ENCODE data around the gene BMF.
"Not testable (repeated sequence)": the region's sequence is repeated elsewhere in the genome, so short reads cannot be mapped to it uniquely, and the experiment has no call there.

The BMF gene

GRCh38 chr15:40118473-40118872, 9.8 kb upstream of the BMF start:
- H3K9me3 Mint-ChIP-seq, result no peaks in the 10 kb centered on the region
- H3K4me1 Mint-ChIP-seq (ENCODE audit: low read depth), result peaks cover 23% of the 10 kb centered on the region
- no peak for DNase-seq (ENCODE audit: low spot score)
- H3K4me3 Mint-ChIP-seq, result no peak overlapping the region
- no peak overlapping the region for H3K27ac Mint-ChIP-seq
- no peaks in the 10 kb centered on the region for H3K36me3 Mint-ChIP-seq (ENCODE audit: low read depth)
- H3K27me3 Mint-ChIP-seq (ENCODE audit: low read depth), result peaks cover 11% of the 10 kb centered on the region

- H3K27me3 Mint-ChIP-seq (ENCODE audit: low read depth), result peaks cover 6% of the 10 kb centered on the region
- H3K4me3 Mint-ChIP-seq, result peak overlapping the region; percentile 72
- H3K27ac Mint-ChIP-seq, result peak overlapping the region; percentile 89
- H3K4me1 Mint-ChIP-seq (ENCODE audit: low read depth), result peaks cover 26% of the 10 kb centered on the region
- H3K36me3 Mint-ChIP-seq (ENCODE audit: low read depth), result no peaks in the 10 kb centered on the region
- H3K9me3 Mint-ChIP-seq, result no peaks in the 10 kb centered on the region
- peak; percentile 63 for DNase-seq (ENCODE audit: low spot score)
Measured at GRCh38 chr15:40115670-40116093, 7.0 kb upstream of the BMF start.

- H3K4me3 Mint-ChIP-seq; DNase-seq (ENCODE audit: low spot score); H3K9me3 Mint-ChIP-seq; H3K36me3 Mint-ChIP-seq (ENCODE audit: low read depth); H3K27ac Mint-ChIP-seq; H3K27me3 Mint-ChIP-seq (ENCODE audit: low read depth): not testable (repeated sequence)
- peaks cover 26% of the 10 kb centered on the region for H3K4me1 Mint-ChIP-seq (ENCODE audit: low read depth)
Measured at GRCh38 chr15:40115106-40115505, 6.4 kb upstream of the BMF start.

GRCh38 chr15:40114218-40114617, 5.5 kb upstream of the BMF start:
- Mint-ChIP-seq H3K4me1 (ENCODE audit: low read depth) (peaks cover 30% of the 10 kb centered on the region), H3K9me3 (no peaks in the 10 kb centered on the region), H3K27ac (no peak overlapping the region), H3K27me3 (ENCODE audit: low read depth) (peaks cover 6% of the 10 kb centered on the region), H3K4me3 (no peak overlapping the region), H3K36me3 (ENCODE audit: low read depth) (no peaks in the 10 kb centered on the region)
- DNase-seq (ENCODE audit: low spot score), result no peak

GRCh38 chr15:40112789-40113188, 4.1 kb upstream of the BMF start:
- H3K27ac Mint-ChIP-seq, result no peak overlapping the region
- DNase-seq (ENCODE audit: low spot score), result no peak
- peaks cover 40% of the 10 kb centered on the region for H3K4me1 Mint-ChIP-seq (ENCODE audit: low read depth)
- no peaks in the 10 kb centered on the region for H3K9me3 Mint-ChIP-seq
- H3K27me3 Mint-ChIP-seq (ENCODE audit: low read depth), result peaks cover 6% of the 10 kb centered on the region
- no peaks in the 10 kb centered on the region for H3K36me3 Mint-ChIP-seq (ENCODE audit: low read depth)
- H3K4me3 Mint-ChIP-seq, result no peak overlapping the region

- peaks cover 6% of the 10 kb centered on the region for H3K27me3 Mint-ChIP-seq (ENCODE audit: low read depth)
- H3K4me3 Mint-ChIP-seq, result no peak overlapping the region
- H3K4me1 Mint-ChIP-seq (ENCODE audit: low read depth), result peaks cover 42% of the 10 kb centered on the region
- H3K9me3 Mint-ChIP-seq, result no peaks in the 10 kb centered on the region
- no peak overlapping the region for H3K27ac Mint-ChIP-seq
- DNase-seq (ENCODE audit: low spot score), result no peak
- H3K36me3 Mint-ChIP-seq (ENCODE audit: low read depth), result no peaks in the 10 kb centered on the region
Measured at GRCh38 chr15:40111888-40112287, 3.2 kb upstream of the BMF start.

GRCh38 chr15:40110866-40111550, 2.3 kb upstream of the BMF start:
- Mint-ChIP-seq H3K4me3 (no peak overlapping the region), H3K36me3 (ENCODE audit: low read depth) (no peaks in the 10 kb centered on the region), H3K27ac (no peak overlapping the region), H3K27me3 (ENCODE audit: low read depth) (peaks cover 6% of the 10 kb centered on the region), H3K9me3 (no peaks in the 10 kb centered on the region), H3K4me1 (ENCODE audit: low read depth) (peaks cover 46% of the 10 kb centered on the region)
- no peak for DNase-seq (ENCODE audit: low spot score)

GRCh38 chr15:40108061-40108854, 421 bp downstream of the BMF start:
- DNase-seq (ENCODE audit: low spot score), result no peak
- peak overlapping the region; percentile 70 for H3K27ac Mint-ChIP-seq

GRCh38 chr15:40106203-40107161, 2.2 kb downstream of the BMF start:
- H3K36me3 Mint-ChIP-seq (ENCODE audit: low read depth), result peaks cover 5% of the 10 kb centered on the region
- DNase-seq (ENCODE audit: low spot score), result peak; percentile 40
- peaks cover 2% of the 10 kb centered on the region for H3K27me3 Mint-ChIP-seq (ENCODE audit: low read depth)

More at GRCh38 chr15:40108061-40108854, 421 bp downstream of the BMF start:
- Mint-ChIP-seq H3K4me3 (peak overlapping the region; percentile 95), H3K4me1 (ENCODE audit: low read depth) (peaks cover 51% of the 10 kb centered on the region), H3K27me3 (ENCODE audit: low read depth) (peaks cover 6% of the 10 kb centered on the region), H3K9me3 (no peaks in the 10 kb centered on the region), H3K36me3 (ENCODE audit: low read depth) (peaks cover 1% of the 10 kb centered on the region)

GRCh38 chr15:40105517-40106202, 3.0 kb downstream of the BMF start:
- H3K27ac Mint-ChIP-seq, result peak overlapping the region; percentile 74
- H3K9me3 Mint-ChIP-seq, result no peaks in the 10 kb centered on the region
- peak overlapping the region; percentile 53 for H3K4me3 Mint-ChIP-seq
- H3K4me1 Mint-ChIP-seq (ENCODE audit: low read depth), result peaks cover 66% of the 10 kb centered on the region
- peaks cover 6% of the 10 kb centered on the region for H3K36me3 Mint-ChIP-seq (ENCODE audit: low read depth)
- peak; percentile 49 for DNase-seq (ENCODE audit: low spot score)
- no peaks in the 10 kb centered on the region for H3K27me3 Mint-ChIP-seq (ENCODE audit: low read depth)

More at GRCh38 chr15:40106203-40107161, 2.2 kb downstream of the BMF start:
- Mint-ChIP-seq H3K9me3 (no peaks in the 10 kb centered on the region), H3K27ac (peak overlapping the region; percentile 88), H3K4me1 (ENCODE audit: low read depth) (peaks cover 58% of the 10 kb centered on the region), H3K4me3 (peak overlapping the region; percentile 70)

- peaks cover 73% of the 10 kb centered on the region for H3K4me1 Mint-ChIP-seq (ENCODE audit: low read depth)
- peaks cover 6% of the 10 kb centered on the region for H3K36me3 Mint-ChIP-seq (ENCODE audit: low read depth)
- no peaks in the 10 kb centered on the region for H3K27me3 Mint-ChIP-seq (ENCODE audit: low read depth)
- H3K9me3 Mint-ChIP-seq, result no peaks in the 10 kb centered on the region
- H3K4me3 Mint-ChIP-seq, result peak overlapping the region; percentile 53
- peak overlapping the region; percentile 54 for H3K27ac Mint-ChIP-seq
- peak; percentile 71 for DNase-seq (ENCODE audit: low spot score)
Measured at GRCh38 chr15:40104865-40105516, 3.7 kb downstream of the BMF start.

GRCh38 chr15:40104296-40104864, 4.3 kb downstream of the BMF start:
- Mint-ChIP-seq H3K4me3 (peak overlapping the region; percentile 53), H3K9me3 (no peaks in the 10 kb centered on the region), H3K27me3 (ENCODE audit: low read depth) (no peaks in the 10 kb centered on the region), H3K27ac (no peak overlapping the region), H3K4me1 (ENCODE audit: low read depth) (peaks cover 76% of the 10 kb centered on the region), H3K36me3 (ENCODE audit: low read depth) (peaks cover 6% of the 10 kb centered on the region)
- DNase-seq (ENCODE audit: low spot score), result no peak
